H1 (cell line): ENCODE measurements around the gene PHF23. TPM values are rescaled to one million over a fixed set of nuclear protein-coding genes. Genes with fewer than 3 reads are reported as not detected.

ENCODE experiments used
- CHD7 ChIP-seq: fragments of 300-600 bp; sonication (generic); IDR thresholded peaks from 2 replicates; pipeline ENCODE4 v1.7.1; 2012; ENCODE audit warnings: low read length, moderate library complexity, mild to moderate bottlenecking, inconsistent platforms; ENCODE audit not compliant: insufficient replicate concordance
- polyA plus RNA-seq, 7 experiments: library from polyadenylated mRNA; depleted of rRNA in 3 of 7; stranded (reverse) in 5 of 7; unstranded in 2 of 7; fragments of >200 nt in 5 of 7; fragments of 200-250 nt in 2 of 7; gene quantifications; 1 replicate in 5 of 7; 2 replicates in 1 of 7; 4 replicates in 1 of 7; pipeline versions ENCODE4 v1.2.1 to v1.2.3, GENCODE V29; 2011 to 2013; ENCODE audit warnings: missing spikeins in 2 of 7, mixed read lengths in 2 of 7
- total RNA-seq: library from RNA; stranded (reverse); fragmentation: NEBNext Ultra II Directional; extraction: Animal tissue kit (Norgen Biotek cat#: 25700); gene quantifications from 2 replicates; pipeline ENCODE4 v1.2.1, GENCODE V29; 2021

The PHF23 gene
- total and polyA plus RNA-seq, 2 of the 8 experiments (the other 6 are each of a cell fraction or from before 2014, with no cell fraction given), result 47.5 to 62.8 TPM

GRCh38 chr17:7258731-7259554, 19.7 kb upstream of the PHF23 start (continued):
- no peak for TF ChIP-seq CHD7
- TF ChIP-seq, all 59 proteins: peak for 4
